Esophagus muscularis mucosa (tissue), 4 donors: ENCODE data around the gene HTRA2. TPM values are rescaled to one million over a fixed set of nuclear protein-coding genes. Genes with fewer than 3 reads are reported as not detected.

Experiments
- DNase-seq: peaks from one replicate; pipeline ENCODE4 v3.0.0-alpha.2; 2017; ENCODE audit errors: extremely low spot score
- H3K27ac ChIP-seq, 4 donors: fragments of 200-600 bp; sonication (generic); replicated peaks in 1 of 4; 1 replicate in 3 of 4; 2 replicates in 1 of 4; pipeline ENCODE4 v1.5.1; 2016 to 2019; ENCODE audit warnings: mild to moderate bottlenecking in 1 of 4
- H3K27me3 ChIP-seq, 4 donors: fragments of 200-600 bp; sonication (generic); one replicate each; pipeline versions ENCODE4 v1.5.1 to v1.6.0; 2016 to 2019
- H3K36me3 ChIP-seq, 4 donors: fragments of 200-600 bp; sonication (generic); one replicate each; pipeline ENCODE4 v1.5.1; 2016 to 2019
- H3K4me1 ChIP-seq, 4 donors: fragments of 200-600 bp; sonication (generic); one replicate each; pipeline ENCODE4 v1.5.1; 2016 to 2019
- H3K4me3 ChIP-seq, 4 donors: fragments of 200-600 bp; sonication (generic); 1 replicate in 2 of 4; 2 replicates in 2 of 4; pipeline ENCODE4 v1.5.1; 2016 to 2019; ENCODE audit warnings: mild to moderate bottlenecking in 4 of 4, moderate library complexity in 1 of 4
- H3K9me3 ChIP-seq, 4 donors: fragments of 200-600 bp; sonication (generic); 1 replicate in 3 of 4; 2 replicates in 1 of 4; pipeline ENCODE4 v1.5.1; 2016 to 2019
- EP300 ChIP-seq: sonication (generic); formaldehyde crosslinking; IDR thresholded peaks from one replicate; pipeline ENCODE4 v1.6.1; 2017; ENCODE audit warnings: antibody characterized with exemption
- POLR2A ChIP-seq: fragments of 450-650 bp; IDR thresholded peaks from one replicate; pipeline ENCODE4 v1.6.1; 2017; ENCODE audit warnings: antibody characterized with exemption, moderate library complexity, mild to moderate bottlenecking, low read depth
- POLR2AphosphoS5 ChIP-seq, 2 donors: sonication (generic); formaldehyde crosslinking; IDR thresholded peaks; one replicate each; pipeline ENCODE4 v1.6.1; 2017; ENCODE audit warnings: antibody characterized with exemption in 2 of 2
- WGBS: methylation state at CpG from one replicate; pipeline ENCODE4 v1.1.5; 2018; 5-methylcytosine and 5-hydroxymethylcytosine counted together
- intact Hi-C: fragments of 100-400 bp; cut with DNase I; formaldehyde crosslinking; loops from one replicate; pipeline ENCODE4 v1.15.1; 2023
- total RNA-seq, 4 donors: library from RNA; depleted of rRNA; stranded (reverse); fragments of >200 nt; gene quantifications; one replicate each; pipeline versions ENCODE4 v1.1.0 to v1.2.1, GENCODE V29; 2016
- TF ChIP-seq, protein P1 (sequence below), 3 experiments: fragments of 200-600 bp in 2 of 3; fragments of 450-650 bp in 1 of 3; sonication (generic) in 2 of 3; IDR thresholded peaks; one replicate each; pipeline ENCODE4 v1.5.1; 2017 to 2019; ENCODE audit warnings: antibody characterized with exemption in 3 of 3, mild to moderate bottlenecking in 2 of 3, moderate library complexity in 1 of 3

The HTRA2 gene
- total RNA-seq, 4 donors from 2014 or later: 29.7 to 37.9 (median 31.9) TPM

DNA sequence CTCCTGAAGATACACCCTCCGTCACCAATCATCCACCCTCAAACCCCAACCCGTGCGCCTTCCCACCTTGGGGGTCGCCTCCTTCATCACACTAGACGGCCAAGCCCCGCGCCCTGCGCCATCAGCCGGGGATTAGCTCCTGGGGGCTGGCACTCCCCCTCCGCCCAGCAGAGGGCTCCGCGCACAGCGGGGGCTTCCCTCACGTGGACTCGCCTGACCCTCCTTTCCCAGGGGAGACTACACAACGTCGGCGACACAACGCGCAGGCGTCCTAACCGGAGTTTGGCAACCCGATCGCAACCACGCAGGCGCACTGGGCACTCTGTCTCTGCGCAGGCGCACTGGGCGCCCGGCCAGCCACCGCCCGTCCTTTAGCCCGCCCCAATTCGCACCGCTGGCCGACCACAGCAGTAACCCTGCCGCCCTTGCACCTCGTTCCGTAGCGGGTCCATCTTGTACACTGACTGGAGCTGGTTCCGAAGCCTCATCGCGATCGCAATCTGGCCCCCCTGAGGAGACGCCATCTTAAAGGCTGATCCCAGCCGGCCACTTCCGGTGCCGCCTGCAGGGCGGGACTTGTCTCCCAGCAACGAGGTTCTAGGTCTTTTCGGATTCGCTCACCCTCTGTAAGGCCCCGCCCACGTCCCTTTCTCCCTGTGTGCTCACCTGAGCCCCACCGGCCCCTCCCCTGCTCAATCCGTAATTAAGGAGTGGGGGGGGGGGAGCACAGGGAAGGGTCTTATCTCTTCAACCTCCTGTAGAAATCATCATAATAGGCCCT is 22.4 kb upstream of the HTRA2 start, which contains the start of gene PCGF1:
PCGF1 (minus strand) TSS at position 551 of the 781 bp plus-strand sequence; CDS start at position 524, 27 bp downstream.
- intact Hi-C loops: no loop called here
- Histone ChIP-seq H3K4me3 (peak within 1 kb of the TSS; percentile 71 to 99 (median 86)), H3K4me1 (peaks cover 34 to 55% (median 50%) of the 10 kb centered on the region in 4 donors), H3K36me3 (peaks cover 0 to 21% (median 18%) of the 10 kb centered on the region in 4 donors), H3K27ac (peak within 1 kb of the TSS; percentile 92 to 99 (median 99)), H3K9me3 (no peaks in the 10 kb centered on the region), H3K27me3 (peaks cover 0 to 75% (median 23%) of the 10 kb centered on the region in 4 donors)
- 3% methylated on average over 27 of the region's 56 CpGs for WGBS
- TF ChIP-seq POLR2AphosphoS5 (IDR thresholded peaks at IDR 0.05) (peak; percentile 78 to 86), POLR2A (no peak), EP300 (no peak)
- TF ChIP-seq, protein P1, sequence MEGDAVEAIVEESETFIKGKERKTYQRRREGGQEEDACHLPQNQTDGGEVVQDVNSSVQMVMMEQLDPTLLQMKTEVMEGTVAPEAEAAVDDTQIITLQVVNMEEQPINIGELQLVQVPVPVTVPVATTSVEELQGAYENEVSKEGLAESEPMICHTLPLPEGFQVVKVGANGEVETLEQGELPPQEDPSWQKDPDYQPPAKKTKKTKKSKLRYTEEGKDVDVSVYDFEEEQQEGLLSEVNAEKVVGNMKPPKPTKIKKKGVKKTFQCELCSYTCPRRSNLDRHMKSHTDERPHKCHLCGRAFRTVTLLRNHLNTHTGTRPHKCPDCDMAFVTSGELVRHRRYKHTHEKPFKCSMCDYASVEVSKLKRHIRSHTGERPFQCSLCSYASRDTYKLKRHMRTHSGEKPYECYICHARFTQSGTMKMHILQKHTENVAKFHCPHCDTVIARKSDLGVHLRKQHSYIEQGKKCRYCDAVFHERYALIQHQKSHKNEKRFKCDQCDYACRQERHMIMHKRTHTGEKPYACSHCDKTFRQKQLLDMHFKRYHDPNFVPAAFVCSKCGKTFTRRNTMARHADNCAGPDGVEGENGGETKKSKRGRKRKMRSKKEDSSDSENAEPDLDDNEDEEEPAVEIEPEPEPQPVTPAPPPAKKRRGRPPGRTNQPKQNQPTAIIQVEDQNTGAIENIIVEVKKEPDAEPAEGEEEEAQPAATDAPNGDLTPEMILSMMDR (IDR thresholded peaks at IDR 0.05): peak in 2 of 3 experiments; percentile 29 to 30
- DNase-seq: peak; percentile 100

DNA sequence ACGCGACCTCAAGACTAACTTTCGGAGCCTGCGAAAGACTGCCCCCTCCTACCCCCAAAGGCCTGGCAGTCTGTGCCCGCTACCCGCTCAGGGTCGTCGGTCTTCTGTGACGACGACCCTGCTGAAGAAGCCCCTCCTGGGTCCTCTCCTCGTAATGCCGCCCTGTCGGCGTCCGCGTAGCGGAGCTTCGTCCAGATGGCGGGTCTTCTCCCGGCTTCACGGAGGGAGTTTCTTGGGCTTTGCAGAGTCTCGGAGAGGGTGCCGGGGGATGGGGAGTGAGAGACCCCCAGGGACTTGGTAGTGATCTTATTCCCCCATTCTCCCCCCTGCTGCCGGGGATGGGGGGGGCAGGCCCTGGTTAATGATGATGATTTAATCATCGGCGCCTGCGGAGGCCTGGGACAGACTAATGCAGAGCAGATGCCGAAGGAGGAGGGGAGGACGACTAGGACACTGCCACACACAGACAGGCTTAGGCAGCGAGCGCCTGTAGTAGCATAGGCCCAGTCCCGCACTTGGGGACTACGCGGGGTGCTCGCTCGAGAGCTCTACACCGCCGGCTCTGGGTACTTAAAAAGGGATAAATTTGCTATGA is 21.7 kb upstream of the HTRA2 start:
- TF ChIP-seq POLR2AphosphoS5 (IDR thresholded peaks at IDR 0.05) (no peak), EP300 (no peak), POLR2A (no peak)
- TF ChIP-seq, protein P1 (IDR thresholded peaks at IDR 0.05): no peak
- intact Hi-C loops: no loop called here
- H3K4me1 ChIP-seq: peaks cover 32 to 48% (median 43%) of the 10 kb centered on the region in 4 donors
- WGBS: 19% methylated on average over 24 of the region's 38 CpGs
- H3K27me3 ChIP-seq: peaks cover under 1 to 75% (median 21%) of the 10 kb centered on the region in 4 donors
- H3K4me3 ChIP-seq: peak overlapping the region; percentile 71 to 99 (median 86)
- peaks cover 0 to 21% (median 18%) of the 10 kb centered on the region in 4 donors for H3K36me3 ChIP-seq
- DNase-seq: no peak
- no peaks in the 10 kb centered on the region for H3K9me3 ChIP-seq
- H3K27ac ChIP-seq: peak overlapping the region; percentile 92 to 99 (median 99)

DNA sequence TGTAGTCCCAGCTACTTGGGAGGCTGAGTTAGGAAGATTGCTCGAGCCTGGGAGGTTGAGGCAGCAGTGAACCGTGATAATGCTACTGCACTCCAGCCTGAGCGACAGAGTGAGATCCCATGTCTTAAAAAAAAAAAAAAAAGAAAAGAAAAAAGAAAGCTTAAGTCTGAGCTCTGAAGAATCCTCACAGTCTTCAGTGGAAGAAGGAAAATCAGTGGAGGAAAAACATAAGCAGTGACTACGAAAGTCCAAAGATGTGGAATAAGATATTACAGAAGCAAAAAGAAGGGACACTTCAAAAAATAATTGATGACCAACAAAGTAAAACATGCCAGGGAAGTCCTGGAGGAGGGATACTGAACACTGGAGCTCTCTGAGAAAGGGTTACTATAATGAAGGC is 19.5 kb upstream of the HTRA2 start:
- H3K9me3 ChIP-seq: no peaks in the 10 kb centered on the region
- H3K4me3 ChIP-seq: no peak overlapping the region
- DNase-seq: no peak
- intact Hi-C loops: no loop called here
- peaks cover 18 to 78% (median 42%) of the 10 kb centered on the region in 4 donors for H3K27me3 ChIP-seq
- TF ChIP-seq, protein P1 (IDR thresholded peaks at IDR 0.05): no peak
- no peak overlapping the region for H3K27ac ChIP-seq
- 79% methylated on average over 4 of the region's 4 CpGs for WGBS
- H3K36me3 ChIP-seq: peaks cover 0 to 11% (median 9%) of the 10 kb centered on the region in 4 donors
- peaks cover 33 to 45% (median 44%) of the 10 kb centered on the region in 4 donors for H3K4me1 ChIP-seq

DNA sequence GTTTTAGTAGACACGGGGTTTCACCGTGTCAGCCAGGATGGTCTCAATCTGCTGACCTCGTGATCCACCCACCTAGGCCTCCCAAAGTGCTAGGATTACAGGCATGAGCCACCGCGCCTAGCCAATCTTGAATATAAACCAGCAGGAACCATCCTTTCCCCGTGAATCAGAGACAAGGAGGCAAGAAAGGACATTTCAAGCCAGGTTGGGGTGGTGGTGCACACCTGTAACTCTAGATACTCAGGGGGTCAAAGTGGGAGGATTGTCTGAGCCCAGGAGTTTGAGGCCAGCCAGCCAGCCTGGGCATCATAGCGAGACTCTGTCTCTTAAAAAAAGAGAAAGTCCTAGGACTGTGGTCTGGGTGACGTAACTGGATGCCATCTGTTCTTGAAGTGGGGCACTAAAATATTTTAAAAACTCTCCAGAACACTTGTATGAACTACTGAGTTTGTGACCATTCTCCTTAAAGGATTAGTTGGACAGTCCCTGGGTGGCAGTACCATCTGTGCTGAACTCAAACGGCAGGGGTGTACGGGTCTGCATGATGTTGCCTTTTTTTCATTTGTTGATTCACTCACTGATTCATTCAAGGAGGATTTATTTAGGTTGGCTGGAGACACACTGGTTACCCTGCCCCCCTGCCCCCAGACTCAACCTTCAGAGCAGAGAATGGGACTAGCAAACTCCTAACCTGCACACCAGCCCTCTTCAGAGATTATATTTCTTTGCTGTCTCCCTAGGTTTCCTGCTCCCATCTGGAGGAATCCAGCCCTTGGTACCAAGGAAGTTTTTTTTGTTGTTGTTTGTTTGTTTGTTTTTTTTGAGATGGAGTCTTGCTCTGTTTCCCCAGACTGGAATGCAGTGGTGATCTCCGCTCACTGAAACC is 18.4 kb upstream of the HTRA2 start:
- TF ChIP-seq POLR2A (no peak), POLR2AphosphoS5 (IDR thresholded peaks at IDR 0.05) (no peak), EP300 (no peak)
- TF ChIP-seq, protein P1 (IDR thresholded peaks at IDR 0.05): no peak
- Histone ChIP-seq H3K36me3 (peaks cover 0 to under 1% (median under 1%) of the 10 kb centered on the region in 4 donors), H3K4me3 (no peak overlapping the region), H3K9me3 (no peaks in the 10 kb centered on the region), H3K4me1 (peaks cover 34 to 45% (median 44%) of the 10 kb centered on the region in 4 donors), H3K27me3 (peaks cover 18 to 78% (median 53%) of the 10 kb centered on the region in 4 donors), H3K27ac (no peak overlapping the region)
- WGBS: 47% methylated on average over 11 of the region's 11 CpGs
- intact Hi-C loops: no loop called here
- DNase-seq: no peak
